ENCODE data around the gene EIF5.

EIF5 gene

DNA sequence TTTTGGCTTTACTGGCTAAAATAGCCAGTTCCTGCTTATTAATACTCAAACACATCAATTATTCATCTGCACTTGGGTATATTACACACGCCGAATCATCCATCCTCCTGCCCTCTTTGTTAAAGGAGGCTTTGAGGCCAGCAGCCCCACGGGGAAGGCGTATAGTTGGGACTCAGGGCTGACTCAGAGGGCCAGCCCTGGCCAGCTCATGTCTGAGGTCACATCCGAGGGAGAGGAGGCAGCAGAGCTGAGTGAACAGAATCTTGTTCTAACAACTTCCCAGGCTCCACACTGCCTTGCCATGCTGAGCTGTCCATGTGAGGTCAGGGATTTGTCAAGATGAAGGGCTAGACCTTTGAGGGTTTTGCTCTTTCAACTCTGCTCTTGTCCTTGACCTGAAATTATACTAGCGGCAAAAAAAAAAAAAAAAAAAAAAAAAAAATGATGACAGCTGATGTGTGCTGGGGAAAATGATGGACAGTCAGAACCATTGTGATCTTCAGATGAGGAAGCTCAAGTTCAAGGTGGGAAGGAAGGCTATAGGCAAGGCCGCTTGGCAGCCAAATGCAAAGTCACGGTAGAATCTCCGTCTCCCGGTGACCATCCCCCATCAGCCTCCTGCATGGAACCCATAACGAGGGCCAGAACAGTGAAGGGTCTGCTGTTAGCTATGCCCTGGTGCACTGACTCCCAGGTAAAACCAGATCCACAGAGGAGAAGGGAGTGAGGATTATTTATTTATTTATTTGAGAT is 38.7 kb downstream of the EIF5 start:
- FAIRE-seq = no peak

DNA sequence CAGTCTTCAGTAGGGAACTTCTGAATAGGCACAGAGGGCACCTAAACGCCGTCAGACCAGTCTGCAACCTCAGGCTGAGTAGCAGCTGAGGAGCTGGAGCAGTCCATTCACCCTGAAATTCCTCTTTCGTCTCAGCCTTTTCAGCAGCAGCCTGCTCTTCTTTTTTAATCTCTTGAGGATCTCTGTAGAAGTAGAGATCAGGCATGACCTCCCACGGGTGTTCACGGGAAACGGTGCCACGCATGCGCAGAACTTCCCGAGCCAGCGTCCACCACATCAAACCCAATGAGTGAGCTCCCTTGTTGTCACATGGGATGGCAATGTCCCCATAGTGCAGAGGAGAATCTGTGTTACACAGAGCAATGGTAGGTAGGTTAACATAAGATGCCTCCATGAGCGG is 40.1 kb downstream of the EIF5 start:
- no peak for FAIRE-seq

DNA sequence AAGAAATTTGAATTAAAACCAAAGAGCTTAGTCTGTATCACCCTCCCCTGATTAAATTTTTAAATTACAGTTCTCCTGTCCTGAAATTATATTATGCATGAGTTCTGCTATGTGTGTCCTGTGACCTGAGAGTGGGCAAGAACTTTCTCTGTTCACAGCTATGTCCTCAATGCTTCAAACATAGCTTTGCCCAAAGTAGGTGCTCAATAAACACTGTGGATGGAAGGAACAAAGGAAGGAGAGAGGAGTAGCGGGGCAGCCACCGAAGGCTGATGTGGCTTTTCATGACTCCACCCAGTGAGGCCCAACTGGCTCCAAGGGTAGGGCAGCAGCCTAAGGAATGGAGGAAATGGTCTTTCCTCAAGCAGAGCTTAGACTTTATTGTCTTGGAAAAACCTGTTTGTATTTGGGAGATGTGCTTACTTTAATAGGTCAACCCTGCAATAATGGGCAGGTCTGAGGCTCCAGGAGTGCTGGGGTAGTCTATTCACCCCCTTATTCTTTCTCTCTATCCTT is 43.5 kb downstream of the EIF5 start:
- FAIRE-seq = no peak

DNA sequence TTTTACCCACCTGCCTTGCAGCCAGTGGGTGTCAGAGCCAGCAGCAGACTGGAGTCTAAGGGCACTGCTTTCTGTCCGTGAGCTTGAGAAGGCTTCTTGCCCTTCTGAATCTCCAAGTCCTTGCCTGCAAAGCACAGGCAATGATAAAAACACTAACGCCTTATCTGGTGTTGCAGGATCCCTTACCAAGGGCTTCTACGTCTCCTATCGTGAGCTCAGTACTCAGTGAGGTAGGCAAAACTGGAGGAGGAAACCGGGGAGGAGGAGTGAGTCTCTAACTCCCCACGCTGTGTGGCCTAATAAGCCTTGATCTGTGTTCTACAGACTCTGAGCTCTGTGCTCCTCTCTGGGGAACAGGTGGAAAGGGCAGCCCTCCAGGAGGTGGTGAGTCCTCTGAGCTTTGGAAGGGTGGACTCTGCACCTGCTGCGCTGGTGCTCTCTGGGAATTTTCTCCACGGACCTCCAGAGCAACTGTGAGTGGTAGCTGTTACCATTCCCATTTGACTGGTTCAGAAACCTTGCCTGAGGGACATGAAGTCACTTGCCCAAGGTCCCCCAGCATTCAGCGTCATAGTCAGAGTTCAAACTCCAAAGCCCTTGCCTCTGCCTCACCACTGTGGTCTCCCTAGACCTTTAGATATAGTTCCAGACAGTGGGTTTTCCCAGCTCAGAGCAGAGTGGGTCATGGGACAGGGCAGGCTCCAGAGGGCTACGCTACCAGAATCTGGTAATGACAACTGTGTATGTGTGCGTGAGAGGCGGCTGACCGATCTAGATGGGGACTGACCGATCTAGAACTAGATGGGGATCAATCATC is 44.2 kb downstream of the EIF5 start:
- no peak for FAIRE-seq

DNA sequence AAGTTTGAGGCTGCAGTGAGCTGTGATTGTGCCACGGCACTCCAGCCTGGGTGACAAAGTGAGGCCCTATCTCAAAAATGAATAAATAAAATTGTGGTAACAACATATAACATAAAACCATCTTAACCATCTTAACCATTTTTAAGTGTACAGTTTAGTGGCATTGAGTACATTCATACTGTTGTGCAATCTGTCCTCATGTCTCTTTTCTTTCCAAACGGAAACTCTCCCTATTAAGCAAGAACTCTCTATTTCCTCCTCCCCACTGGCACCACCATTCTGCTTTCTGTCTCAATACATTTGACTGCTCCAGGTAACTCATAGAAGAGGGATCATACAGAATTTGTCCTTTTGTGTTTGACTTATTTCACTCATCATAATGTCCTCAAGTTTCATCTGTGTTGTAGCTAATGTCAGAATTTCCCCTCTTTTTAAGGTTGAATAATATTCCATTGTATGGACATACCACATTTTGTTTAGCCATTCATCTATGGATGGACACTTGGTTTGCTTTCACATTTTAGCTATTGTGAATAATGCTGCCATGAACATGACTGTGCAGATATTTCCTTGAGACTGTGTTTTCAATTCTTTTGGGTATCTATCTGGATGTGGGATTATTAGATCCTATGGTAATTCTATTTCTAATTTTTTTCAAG is 46.8 kb downstream of the EIF5 start:
- FAIRE-seq = no peak

GRCh38 chr14:103382376-103382775 is 48.3 kb downstream of the EIF5 start:
- no peak for FAIRE-seq

DNA sequence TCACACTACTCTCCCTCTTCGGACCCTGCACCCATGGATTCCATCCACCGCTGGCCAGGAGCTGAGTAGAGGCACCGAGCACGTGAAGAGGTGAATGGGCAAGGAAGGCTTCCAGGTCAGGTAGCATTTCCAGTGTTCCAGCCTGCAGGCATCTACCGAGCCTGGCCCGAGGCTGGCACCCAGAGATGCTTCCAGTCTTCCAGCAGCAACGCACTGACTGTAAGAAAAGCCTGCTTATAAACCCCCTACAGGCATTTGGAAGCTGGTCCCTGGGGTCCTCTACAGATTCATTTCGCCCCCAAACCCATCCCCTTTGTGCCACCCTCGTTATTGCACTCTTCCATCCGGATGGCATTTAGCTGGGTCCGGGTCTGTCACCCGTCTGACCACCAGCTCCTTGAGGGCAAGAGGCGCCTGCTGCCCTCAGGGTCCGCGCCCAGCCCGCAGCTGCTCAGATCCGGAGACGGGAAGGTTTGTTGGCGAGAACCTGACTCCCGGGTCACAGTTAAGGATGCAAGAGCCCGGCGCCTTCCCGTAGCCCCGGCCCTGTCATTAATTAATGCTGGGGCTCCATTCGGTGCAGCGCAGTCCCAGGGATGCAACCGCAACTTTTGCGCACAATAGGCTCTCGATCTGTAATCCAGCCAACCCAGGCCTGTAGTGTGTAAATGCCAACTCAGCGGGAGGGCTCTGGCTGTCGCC is 50.6 kb downstream of the EIF5 start:
- FAIRE-seq = no peak

GRCh38 chr14:103385152-103385928 is 51.3 kb downstream of the EIF5 start, which contains the start of gene MARK3:
Gene MARK3 (plus strand): TSS chr14:103385415. CDS start chr14:103386030, 615 bp downstream.
- peak; percentile 77 for FAIRE-seq

DNA sequence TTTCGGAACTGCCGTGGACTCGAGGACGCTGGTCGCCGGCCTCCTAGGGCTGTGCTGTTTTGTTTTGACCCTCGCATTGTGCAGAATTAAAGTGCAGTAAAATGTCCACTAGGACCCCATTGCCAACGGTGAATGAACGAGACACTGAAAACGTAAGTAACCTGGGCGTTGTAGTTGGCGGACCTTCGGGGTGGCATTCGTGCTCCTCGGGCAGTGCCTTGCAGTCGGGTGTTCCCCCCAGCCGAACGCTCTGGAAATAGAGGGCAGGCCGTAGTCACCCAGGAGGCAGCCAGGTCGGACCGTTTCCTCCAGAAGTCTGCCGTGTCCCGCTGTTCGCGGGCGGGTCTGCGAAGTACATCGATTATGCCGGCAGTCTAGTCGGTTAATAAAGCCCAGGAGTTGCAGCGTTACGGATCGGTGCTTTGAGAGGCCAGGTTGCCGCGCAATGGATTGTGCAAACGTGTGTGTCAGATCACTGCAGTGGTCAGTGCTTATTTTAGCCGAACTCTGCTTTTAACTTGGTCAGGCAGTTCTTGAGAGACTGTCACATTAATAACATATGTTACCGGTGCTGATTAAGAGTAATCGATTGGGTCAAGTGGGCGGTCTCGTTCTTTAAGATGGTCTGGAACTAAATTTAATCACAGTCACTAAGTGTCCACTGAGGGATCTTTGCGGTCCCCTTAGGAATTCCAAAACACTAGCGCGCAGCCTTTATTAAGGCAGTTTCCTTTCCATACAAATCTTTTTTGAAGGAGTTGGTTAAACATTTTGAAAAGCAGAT is 52.1 kb downstream of the EIF5 start:
- FAIRE-seq = no peak

- FAIRE-seq = peak; percentile 8
These were observed 52.8 kb downstream of the EIF5 start for GRCh38 chr14:103386713-103387329.

DNA sequence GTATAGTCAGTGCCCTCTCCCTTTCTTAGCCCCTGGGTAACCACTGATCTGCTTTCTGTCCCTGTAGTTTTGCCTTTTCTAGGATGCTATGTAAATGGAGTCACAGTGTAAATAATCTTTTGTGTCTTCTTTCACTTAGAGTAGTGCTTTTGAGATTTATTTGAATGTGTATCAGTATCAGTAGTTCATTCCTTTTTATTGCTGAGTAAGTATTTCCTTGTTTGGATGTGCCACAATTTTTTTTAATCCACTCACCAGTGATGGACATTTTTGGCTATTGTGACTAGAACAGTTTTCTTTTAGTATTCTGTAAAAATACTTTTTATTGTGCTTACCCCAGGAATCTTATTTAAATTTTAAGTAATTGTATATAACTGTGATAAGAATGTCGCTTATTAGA is 54.6 kb downstream of the EIF5 start:
- no peak for FAIRE-seq

- no peak for FAIRE-seq
These were observed 56.6 kb downstream of the EIF5 start for GRCh38 chr14:103390605-103391004.

- FAIRE-seq = no peak
These were observed 57.0 kb downstream of the EIF5 start for GRCh38 chr14:103391048-103391447.

DNA sequence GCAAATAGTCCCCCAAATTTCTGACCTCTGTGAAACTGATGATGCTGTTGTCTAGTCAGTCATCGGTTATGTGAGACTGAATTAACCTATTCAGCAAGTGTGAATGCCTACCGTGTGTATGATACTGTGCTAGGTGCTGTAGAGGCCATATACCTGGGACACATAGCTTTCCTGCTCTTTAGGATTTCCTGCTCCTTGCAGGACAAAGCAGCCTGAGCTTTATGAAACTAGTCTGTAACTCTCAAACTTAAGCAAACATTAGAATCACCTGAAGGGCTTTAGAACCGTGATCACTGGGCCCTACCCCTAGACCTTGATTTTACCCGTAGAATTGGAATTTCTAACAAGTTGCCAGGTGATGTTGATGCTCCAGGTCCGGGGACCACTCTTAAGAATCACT is 58.1 kb downstream of the EIF5 start:
- FAIRE-seq = no peak

- FAIRE-seq = no peak
These were observed 58.5 kb downstream of the EIF5 start for GRCh38 chr14:103392572-103392971.

DNA sequence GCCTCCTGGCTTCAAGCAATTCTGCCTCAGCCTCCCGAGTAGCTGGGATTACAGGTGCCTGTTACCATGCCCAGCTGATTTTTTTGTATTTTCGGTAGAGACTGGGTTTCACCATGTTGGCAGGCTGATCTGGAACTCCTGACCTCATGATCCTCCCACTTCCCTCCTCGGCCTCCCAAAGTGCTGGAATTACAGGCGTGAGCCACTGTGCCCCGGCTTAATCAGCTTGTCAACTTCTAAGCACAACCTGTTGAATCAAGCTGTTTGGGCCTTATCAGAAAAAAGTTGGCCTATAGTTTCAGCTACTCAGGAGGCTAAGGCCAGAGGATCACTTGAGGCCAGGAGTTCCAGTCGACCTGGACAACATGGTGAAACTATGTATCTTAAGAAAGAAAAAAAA is 59.0 kb downstream of the EIF5 start:
- FAIRE-seq = no peak

GRCh38 chr14:103393676-103394626 is 59.9 kb downstream of the EIF5 start:
- no peak for FAIRE-seq

All from endometrium (tissue), 2 donors.